ENCODE data around the gene SLC46A3.

DNA sequence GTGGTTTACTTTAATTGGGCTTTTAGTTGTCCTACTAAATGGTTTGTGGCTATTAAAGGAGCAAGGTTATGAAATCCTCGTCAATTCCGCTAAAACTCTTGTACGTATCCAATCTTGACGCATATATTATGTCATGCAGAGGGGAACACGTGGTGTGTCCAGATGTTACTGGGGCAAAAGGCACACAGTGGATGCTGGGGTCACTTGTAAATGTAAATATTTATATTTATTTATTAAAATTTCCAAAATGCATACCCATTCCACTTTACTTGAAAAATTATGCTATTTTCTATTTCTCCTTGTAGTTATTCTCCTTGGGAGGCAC lies 36.7 kb upstream of the SLC46A3 start:
- TF ChIP-seq, protein P1, sequence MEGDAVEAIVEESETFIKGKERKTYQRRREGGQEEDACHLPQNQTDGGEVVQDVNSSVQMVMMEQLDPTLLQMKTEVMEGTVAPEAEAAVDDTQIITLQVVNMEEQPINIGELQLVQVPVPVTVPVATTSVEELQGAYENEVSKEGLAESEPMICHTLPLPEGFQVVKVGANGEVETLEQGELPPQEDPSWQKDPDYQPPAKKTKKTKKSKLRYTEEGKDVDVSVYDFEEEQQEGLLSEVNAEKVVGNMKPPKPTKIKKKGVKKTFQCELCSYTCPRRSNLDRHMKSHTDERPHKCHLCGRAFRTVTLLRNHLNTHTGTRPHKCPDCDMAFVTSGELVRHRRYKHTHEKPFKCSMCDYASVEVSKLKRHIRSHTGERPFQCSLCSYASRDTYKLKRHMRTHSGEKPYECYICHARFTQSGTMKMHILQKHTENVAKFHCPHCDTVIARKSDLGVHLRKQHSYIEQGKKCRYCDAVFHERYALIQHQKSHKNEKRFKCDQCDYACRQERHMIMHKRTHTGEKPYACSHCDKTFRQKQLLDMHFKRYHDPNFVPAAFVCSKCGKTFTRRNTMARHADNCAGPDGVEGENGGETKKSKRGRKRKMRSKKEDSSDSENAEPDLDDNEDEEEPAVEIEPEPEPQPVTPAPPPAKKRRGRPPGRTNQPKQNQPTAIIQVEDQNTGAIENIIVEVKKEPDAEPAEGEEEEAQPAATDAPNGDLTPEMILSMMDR (IDR thresholded peaks at IDR 0.05; ENCODE audit: insufficient read depth, low read depth, low read length), result no peak
- TF ChIP-seq EZH2 (IDR thresholded peaks at IDR 0.05; ENCODE audit: insufficient read depth, low read length), result no peak
